HEK293 (cell line): ENCODE results near the gene NKAPL.

ENCODE experiments used
- HOXA7 ChIP-seq: sonication (generic); formaldehyde crosslinking; IDR thresholded peaks from 2 replicates; pipeline ENCODE4 v1.8.1; 2022; ENCODE audit warnings: missing genetic modification reagents, borderline replicate concordance
- SP2 ChIP-seq: fragments of 450-650 bp; formaldehyde crosslinking; IDR thresholded peaks from 2 replicates; pipeline ENCODE4 v1.5.1; 2016; ENCODE audit warnings: missing biosample characterization, missing genetic modification characterization
- ZFHX2 ChIP-seq: fragments of 450-650 bp; formaldehyde crosslinking; conservative IDR thresholded peaks from 2 replicates; pipeline ENCODE4 v1.5.1; 2016; ENCODE audit warnings: missing biosample characterization, missing genetic modification characterization
- ZNF10 ChIP-seq: fragments of 450-650 bp; formaldehyde crosslinking; IDR thresholded peaks from 2 replicates; pipeline ENCODE4 v1.5.1; 2017; ENCODE audit warnings: missing biosample characterization, missing genetic modification characterization
- ZNF121 ChIP-seq: fragments of 450-650 bp; formaldehyde crosslinking; IDR thresholded peaks from 2 replicates; pipeline ENCODE4 v1.5.1; 2016; ENCODE audit warnings: missing biosample characterization, missing genetic modification characterization
- ZNF146 ChIP-seq: fragments of 450-650 bp; formaldehyde crosslinking; IDR thresholded peaks from 2 replicates; pipeline ENCODE4 v1.5.1; 2016; ENCODE audit warnings: missing biosample characterization, missing genetic modification characterization
- ZNF350 ChIP-seq: fragments of 450-650 bp; formaldehyde crosslinking; IDR thresholded peaks from 2 replicates; pipeline ENCODE4 v1.5.0; 2017; ENCODE audit warnings: missing biosample characterization, mild to moderate bottlenecking, missing genetic modification characterization
- ZNF416 ChIP-seq: fragments of 450-650 bp; formaldehyde crosslinking; IDR thresholded peaks from 2 replicates; pipeline ENCODE4 v1.5.1; 2016; ENCODE audit warnings: missing biosample characterization, missing genetic modification characterization
- ZNF776 ChIP-seq: fragments of 450-650 bp; formaldehyde crosslinking; IDR thresholded peaks from 2 replicates; pipeline ENCODE4 v1.5.0; 2017; ENCODE audit warnings: missing biosample characterization, missing genetic modification characterization, borderline replicate concordance
- TF ChIP-seq, protein P1 (sequence below): fragments of 450-650 bp; IDR thresholded peaks from 2 replicates; pipeline ENCODE4 v1.5.1; 2018; ENCODE audit warnings: missing biosample characterization, missing genetic modification characterization
- TF ChIP-seq, protein P2 (sequence below): fragments of 450-650 bp; formaldehyde crosslinking; IDR thresholded peaks from 2 replicates; pipeline ENCODE4 v1.5.1; 2016; ENCODE audit warnings: missing biosample characterization, missing genetic modification characterization
- TF ChIP-seq, protein P3 (sequence below): fragments of 450-650 bp; formaldehyde crosslinking; IDR thresholded peaks from 2 replicates; pipeline ENCODE4 v1.5.1; 2017; ENCODE audit warnings: missing biosample characterization, missing genetic modification characterization

DNA sequence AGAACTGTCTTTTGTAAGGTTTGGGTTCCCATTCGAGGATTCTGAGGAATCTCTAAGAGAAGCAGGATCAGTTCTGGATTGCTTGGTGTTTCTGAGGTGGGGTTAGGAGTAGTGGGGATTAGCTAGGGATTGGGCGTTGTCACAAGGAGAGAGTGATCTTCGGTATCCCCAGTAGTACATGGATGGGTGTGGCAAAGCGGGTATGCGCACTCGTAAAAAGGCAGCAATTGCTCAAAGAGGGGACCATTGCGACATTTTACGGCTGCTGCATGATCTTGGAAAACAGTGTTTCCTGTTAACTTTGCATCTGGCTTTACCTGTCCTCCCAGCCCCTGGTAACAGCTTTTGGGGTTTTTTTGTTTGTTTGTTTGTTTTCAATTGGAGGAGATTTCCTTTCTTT, 43.7 kb upstream of the NKAPL start:
- no peak for TF ChIP-seq ZNF416 (tag by site-specific recombination)
- TF ChIP-seq SP2 = no peak
- no peak for TF ChIP-seq ZNF776 (tag by site-specific recombination)
- no peak for TF ChIP-seq ZNF350 (tag by site-specific recombination)
- no peak for TF ChIP-seq ZNF10 (tag by site-specific recombination)
- no peak for TF ChIP-seq ZNF146 (tag by site-specific recombination)
- no peak for TF ChIP-seq ZNF121
- TF ChIP-seq, protein P1, sequence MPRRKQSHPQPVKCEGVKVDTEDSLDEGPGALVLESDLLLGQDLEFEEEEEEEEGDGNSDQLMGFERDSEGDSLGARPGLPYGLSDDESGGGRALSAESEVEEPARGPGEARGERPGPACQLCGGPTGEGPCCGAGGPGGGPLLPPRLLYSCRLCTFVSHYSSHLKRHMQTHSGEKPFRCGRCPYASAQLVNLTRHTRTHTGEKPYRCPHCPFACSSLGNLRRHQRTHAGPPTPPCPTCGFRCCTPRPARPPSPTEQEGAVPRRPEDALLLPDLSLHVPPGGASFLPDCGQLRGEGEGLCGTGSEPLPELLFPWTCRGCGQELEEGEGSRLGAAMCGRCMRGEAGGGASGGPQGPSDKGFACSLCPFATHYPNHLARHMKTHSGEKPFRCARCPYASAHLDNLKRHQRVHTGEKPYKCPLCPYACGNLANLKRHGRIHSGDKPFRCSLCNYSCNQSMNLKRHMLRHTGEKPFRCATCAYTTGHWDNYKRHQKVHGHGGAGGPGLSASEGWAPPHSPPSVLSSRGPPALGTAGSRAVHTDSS (tag by site-specific recombination) = no peak
- TF ChIP-seq, protein P2, sequence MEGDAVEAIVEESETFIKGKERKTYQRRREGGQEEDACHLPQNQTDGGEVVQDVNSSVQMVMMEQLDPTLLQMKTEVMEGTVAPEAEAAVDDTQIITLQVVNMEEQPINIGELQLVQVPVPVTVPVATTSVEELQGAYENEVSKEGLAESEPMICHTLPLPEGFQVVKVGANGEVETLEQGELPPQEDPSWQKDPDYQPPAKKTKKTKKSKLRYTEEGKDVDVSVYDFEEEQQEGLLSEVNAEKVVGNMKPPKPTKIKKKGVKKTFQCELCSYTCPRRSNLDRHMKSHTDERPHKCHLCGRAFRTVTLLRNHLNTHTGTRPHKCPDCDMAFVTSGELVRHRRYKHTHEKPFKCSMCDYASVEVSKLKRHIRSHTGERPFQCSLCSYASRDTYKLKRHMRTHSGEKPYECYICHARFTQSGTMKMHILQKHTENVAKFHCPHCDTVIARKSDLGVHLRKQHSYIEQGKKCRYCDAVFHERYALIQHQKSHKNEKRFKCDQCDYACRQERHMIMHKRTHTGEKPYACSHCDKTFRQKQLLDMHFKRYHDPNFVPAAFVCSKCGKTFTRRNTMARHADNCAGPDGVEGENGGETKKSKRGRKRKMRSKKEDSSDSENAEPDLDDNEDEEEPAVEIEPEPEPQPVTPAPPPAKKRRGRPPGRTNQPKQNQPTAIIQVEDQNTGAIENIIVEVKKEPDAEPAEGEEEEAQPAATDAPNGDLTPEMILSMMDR (tag by site-specific recombination) = no peak
- TF ChIP-seq ZFHX2 (tag by site-specific recombination) = no peak
- no peak for TF ChIP-seq HOXA7 (CRISPR knock-in tag)
- TF ChIP-seq, protein P3, sequence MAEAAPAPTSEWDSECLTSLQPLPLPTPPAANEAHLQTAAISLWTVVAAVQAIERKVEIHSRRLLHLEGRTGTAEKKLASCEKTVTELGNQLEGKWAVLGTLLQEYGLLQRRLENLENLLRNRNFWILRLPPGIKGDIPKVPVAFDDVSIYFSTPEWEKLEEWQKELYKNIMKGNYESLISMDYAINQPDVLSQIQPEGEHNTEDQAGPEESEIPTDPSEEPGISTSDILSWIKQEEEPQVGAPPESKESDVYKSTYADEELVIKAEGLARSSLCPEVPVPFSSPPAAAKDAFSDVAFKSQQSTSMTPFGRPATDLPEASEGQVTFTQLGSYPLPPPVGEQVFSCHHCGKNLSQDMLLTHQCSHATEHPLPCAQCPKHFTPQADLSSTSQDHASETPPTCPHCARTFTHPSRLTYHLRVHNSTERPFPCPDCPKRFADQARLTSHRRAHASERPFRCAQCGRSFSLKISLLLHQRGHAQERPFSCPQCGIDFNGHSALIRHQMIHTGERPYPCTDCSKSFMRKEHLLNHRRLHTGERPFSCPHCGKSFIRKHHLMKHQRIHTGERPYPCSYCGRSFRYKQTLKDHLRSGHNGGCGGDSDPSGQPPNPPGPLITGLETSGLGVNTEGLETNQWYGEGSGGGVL (tag by site-specific recombination) = no peak
